Epithelial cell of proximal tubule (primary cell): Measurements from ENCODE around the gene LIMS2. TPM values are rescaled to one million over a fixed set of nuclear protein-coding genes. Genes with fewer than 3 reads are reported as not detected.

Source experiments
- DNase-seq: peaks from one replicate; pipeline ENCODE4 v3.0.0-alpha.2; 2011; ENCODE audit warnings: low read depth
- H3K4me3 ChIP-seq: 2 replicates; pipeline ENCODE4 v1.5.1; 2011; ENCODE audit warnings: low read depth, mild to moderate bottlenecking, low read length
- total RNA-seq: library from RNA; depleted of rRNA; stranded (reverse); fragments of >200 nt; gene quantifications from 2 replicates; pipeline ENCODE4 v1.2.3, GENCODE V29; 2015
- TF ChIP-seq, protein P1 (sequence below): conservative IDR thresholded peaks from 2 replicates; pipeline ENCODE4 v1.5.1; 2012; ENCODE audit warnings: low read depth, mild to moderate bottlenecking, low read length

The LIMS2 gene
- total RNA-seq, 1 donor from 2014 or later = 1.2 TPM

DNA sequence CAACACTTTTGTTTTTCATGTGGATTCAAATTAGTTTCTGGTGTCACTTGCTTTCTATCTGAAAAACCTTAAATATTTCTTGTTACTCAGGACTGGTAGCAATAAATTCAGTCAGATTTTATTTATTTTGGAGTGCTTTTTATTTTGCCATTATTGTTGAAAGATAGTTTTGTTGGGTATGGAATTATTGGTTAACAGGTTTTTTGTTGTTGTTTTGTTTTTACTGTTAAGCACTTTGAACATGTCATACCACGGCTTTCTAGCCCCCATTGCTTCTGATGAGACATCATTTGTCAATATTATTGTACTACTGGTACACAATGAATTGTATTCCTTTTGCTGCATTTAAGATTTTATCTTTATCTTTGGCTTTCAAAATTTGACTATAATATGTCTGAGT lies 13.1 kb upstream of the LIMS2 start:
- H3K4me3 ChIP-seq = no peak overlapping the region
- TF ChIP-seq, protein P1, sequence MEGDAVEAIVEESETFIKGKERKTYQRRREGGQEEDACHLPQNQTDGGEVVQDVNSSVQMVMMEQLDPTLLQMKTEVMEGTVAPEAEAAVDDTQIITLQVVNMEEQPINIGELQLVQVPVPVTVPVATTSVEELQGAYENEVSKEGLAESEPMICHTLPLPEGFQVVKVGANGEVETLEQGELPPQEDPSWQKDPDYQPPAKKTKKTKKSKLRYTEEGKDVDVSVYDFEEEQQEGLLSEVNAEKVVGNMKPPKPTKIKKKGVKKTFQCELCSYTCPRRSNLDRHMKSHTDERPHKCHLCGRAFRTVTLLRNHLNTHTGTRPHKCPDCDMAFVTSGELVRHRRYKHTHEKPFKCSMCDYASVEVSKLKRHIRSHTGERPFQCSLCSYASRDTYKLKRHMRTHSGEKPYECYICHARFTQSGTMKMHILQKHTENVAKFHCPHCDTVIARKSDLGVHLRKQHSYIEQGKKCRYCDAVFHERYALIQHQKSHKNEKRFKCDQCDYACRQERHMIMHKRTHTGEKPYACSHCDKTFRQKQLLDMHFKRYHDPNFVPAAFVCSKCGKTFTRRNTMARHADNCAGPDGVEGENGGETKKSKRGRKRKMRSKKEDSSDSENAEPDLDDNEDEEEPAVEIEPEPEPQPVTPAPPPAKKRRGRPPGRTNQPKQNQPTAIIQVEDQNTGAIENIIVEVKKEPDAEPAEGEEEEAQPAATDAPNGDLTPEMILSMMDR = no peak
- DNase-seq = no peak

DNA sequence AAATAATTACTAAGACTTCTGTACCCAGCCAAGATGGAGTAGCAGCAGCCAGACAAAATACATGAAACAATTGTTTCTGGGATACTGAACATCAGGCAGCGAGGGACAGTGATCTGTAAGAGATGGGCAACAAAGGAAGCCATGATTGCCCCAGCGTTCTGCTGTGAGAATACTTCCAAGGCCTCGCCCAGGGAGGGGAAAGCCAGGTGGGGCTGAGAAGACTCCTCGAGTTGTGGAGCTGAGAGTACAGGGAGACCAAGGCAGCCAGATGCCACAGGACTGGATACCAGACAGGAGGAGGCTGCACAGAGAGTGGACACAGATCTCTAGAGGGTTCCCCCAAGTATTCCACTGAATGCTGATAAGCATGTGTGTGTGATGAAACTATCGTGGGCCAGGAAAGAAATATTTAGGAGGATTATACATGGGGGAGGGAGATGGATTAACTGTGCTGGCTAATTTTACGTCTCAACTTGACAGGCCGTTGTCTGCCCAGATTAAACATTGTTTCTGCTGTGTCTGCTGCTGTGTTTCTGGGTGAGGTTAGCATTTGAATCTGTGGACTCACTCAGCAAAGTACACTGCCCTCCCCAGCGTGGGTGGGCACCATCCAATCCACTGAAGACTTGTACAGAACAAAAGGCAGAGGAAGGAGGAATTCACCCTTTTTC lies 10.2 kb upstream of the LIMS2 start:
- DNase-seq = no peak
- TF ChIP-seq, protein P1 = no peak
- no peak overlapping the region for H3K4me3 ChIP-seq

DNA sequence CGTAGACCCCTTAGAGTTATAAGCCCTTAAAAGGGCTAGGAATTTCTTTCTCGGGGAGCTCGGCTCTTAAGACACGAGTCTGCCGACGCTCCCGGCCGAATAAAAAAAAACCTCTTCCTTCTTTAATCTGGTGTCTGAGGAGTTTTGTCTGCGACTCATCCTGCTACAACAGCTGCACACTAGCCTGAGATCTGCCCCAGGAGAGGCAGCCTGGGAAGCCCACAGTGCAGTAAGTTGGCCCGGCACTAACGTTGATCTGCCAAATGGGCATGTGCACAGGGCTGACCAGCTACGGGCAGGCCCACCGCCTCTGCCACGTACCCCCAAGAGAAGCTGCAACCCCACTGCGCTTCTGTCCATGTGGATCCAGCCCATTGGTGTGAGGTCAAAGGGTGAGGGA lies 8.4 kb upstream of the LIMS2 start:
- TF ChIP-seq, protein P1 = no peak

DNA sequence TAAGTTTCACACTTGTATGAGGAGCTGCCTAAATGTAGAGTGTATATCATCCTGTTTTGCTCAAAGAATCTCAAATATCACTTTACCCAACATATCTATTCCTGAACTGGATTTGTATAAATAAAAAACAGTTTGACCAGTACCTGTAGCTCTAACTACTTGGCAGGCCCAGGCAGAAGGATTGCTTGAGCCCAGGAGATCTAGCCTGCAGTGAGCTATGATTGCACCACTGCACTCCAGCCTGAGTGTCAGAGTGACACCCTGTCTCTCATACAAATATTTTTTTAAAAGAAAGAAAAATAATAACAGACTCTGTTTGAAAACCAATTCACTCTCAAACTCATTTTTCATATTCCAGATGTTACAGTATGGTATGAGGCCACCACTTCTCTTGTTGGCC lies 7.7 kb upstream of the LIMS2 start:
- no peak for DNase-seq
- TF ChIP-seq, protein P1 = no peak
- H3K4me3 ChIP-seq = no peak overlapping the region

More for the DNA sequence above, 8.4 kb upstream of the LIMS2 start:
- H3K4me3 ChIP-seq = no peak overlapping the region
- no peak for DNase-seq

DNA sequence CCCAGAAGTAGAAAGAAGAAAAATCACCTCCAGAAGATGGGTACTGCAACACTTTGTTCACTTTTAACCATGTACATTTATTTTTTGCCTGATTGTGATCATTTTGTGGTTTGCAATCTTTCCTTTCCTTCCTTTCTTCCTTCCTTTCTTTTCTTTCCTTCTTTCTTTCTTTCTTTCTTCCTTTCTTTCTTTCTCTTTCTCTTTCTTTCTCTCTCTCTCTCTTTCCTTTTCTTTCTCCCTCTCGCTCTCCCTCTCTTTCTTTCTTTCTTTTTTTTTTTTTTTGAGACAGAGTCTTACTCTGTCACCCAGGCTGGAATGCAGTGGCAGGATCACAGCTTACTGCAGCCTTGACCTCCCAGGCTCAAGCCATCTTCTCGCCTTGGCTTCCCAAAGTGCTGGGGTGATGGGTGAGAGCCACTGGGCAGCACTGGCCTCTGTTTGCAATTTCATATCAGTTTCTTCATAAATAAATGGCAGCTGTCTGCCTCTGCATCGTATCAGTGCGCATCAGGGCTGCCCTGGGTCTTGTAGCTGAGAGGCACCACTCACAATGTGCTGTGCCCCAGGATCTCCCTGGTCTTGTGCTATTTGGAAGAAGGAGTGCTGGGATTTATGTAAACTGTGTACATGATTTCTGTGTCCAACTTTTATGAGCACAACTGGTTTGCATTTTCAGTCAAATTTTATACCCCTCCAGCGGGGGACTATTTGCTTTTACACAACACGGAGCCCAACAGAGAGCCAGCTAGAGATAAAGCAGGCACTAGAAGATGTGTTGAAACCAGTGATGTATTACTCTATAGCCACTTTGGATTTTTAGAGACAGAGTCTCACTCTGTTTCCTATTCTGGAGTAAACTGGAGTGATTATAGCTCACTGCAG lies 6.9 kb upstream of the LIMS2 start:
- no peak for DNase-seq
- H3K4me3 ChIP-seq = no peak overlapping the region
- TF ChIP-seq, protein P1 = no peak

DNA sequence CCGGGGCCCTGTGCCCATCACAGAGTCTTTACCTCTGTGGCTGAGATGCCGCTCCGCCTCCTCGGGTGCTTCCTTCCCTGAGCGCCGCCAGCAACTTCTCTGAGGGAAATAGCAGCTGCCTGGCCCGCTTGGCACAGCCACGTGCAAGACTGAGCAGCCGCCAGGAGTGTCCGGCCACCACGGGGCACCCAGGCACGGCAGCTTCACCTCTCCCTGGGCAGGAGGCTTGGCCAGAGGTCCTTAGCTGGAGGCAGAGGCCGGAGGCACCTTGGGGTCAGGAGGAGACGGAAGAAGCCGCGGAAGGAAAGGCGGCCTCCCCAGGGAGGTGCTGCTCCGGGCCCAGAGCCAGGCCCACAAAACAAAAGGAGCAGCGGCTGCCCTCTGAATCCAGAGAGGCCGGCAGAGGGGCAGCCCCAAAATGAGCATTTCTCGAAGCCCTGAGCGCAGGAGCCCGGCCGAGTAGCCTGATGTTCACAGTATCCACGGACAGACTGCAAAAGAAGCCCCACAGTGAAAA lies 6.0 kb upstream of the LIMS2 start:
- TF ChIP-seq, protein P1 = no peak
- DNase-seq = no peak
- H3K4me3 ChIP-seq = no peak overlapping the region
